ENCODE data around the gene TFPT. TPM values are rescaled to one million over a fixed set of nuclear protein-coding genes. Genes with fewer than 3 reads are reported as not detected.

The TFPT gene
- total RNA-seq, 4 donors from 2014 or later: 10.8 to 26.6 (median 19.8) TPM

GRCh38 chr19:54156490-54156889 lies 41.0 kb upstream of the TFPT start:
- H3K27me3 ChIP-seq: no peaks in the 10 kb centered on the region
- TF ChIP-seq EP300 (IDR thresholded peaks at IDR 0.05) (no peak), POLR2A (IDR thresholded peaks at IDR 0.05; ENCODE audit: low read depth) (no peak)
- TF ChIP-seq, protein P1, sequence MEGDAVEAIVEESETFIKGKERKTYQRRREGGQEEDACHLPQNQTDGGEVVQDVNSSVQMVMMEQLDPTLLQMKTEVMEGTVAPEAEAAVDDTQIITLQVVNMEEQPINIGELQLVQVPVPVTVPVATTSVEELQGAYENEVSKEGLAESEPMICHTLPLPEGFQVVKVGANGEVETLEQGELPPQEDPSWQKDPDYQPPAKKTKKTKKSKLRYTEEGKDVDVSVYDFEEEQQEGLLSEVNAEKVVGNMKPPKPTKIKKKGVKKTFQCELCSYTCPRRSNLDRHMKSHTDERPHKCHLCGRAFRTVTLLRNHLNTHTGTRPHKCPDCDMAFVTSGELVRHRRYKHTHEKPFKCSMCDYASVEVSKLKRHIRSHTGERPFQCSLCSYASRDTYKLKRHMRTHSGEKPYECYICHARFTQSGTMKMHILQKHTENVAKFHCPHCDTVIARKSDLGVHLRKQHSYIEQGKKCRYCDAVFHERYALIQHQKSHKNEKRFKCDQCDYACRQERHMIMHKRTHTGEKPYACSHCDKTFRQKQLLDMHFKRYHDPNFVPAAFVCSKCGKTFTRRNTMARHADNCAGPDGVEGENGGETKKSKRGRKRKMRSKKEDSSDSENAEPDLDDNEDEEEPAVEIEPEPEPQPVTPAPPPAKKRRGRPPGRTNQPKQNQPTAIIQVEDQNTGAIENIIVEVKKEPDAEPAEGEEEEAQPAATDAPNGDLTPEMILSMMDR (IDR thresholded peaks at IDR 0.05): no peak
- no peak for DNase-seq (ENCODE audit: extremely low spot score)
- H3K4me1 ChIP-seq: peaks cover 22 to 47% (median 41%) of the 10 kb centered on the region in 4 donors
- 73% methylated on average over 11 of the region's 11 CpGs for WGBS
- H3K4me3 ChIP-seq: no peak overlapping the region
- H3K27ac ChIP-seq (replicated peaks in 1 of 4): no peak overlapping the region
- intact Hi-C loops (cut with DNase I): no loop called here
- H3K36me3 ChIP-seq: peaks cover 66 to 69% (median 68%) of the 10 kb centered on the region in 4 donors
- H3K9me3 ChIP-seq: no peaks in the 10 kb centered on the region

DNA sequence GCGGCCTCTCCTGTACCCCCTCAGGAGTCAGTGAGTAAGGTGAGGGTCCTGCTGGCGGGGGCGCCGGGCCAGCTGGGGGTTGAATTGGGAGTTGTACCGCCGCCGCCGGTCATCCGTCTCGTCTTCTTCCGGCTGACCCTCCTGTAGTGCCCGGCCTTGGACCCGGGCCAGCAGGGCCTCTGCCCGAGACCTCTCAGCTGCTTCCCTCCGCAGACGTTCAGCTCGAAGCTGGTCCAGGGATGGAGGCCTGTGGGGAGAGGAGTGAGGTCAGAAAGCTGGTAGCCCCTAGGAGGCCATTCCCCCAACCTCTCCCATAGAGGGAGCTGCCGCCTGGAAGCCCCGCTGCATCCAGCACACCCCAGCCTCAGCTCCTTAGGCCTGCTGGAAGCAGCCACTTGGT lies 40.2 kb upstream of the TFPT start:
- Histone ChIP-seq H3K4me3 (no peak overlapping the region), H3K9me3 (no peaks in the 10 kb centered on the region), H3K4me1 (peaks cover 17 to 39% (median 33%) of the 10 kb centered on the region in 4 donors), H3K27me3 (no peaks in the 10 kb centered on the region), H3K27ac (replicated peaks in 1 of 4) (no peak overlapping the region), H3K36me3 (peaks cover 68 to 77% (median 76%) of the 10 kb centered on the region in 4 donors)
- TF ChIP-seq, protein P1 (IDR thresholded peaks at IDR 0.05): no peak
- peak in 1 of 2 donors; percentile 19 for TF ChIP-seq POLR2AphosphoS5 (IDR thresholded peaks at IDR 0.05)
- no peak for DNase-seq (ENCODE audit: extremely low spot score)
- 69% methylated on average over 12 of the region's 19 CpGs for WGBS
- intact Hi-C loops (cut with DNase I): no loop called here

GRCh38 chr19:54154603-54155345 lies 39.3 kb upstream of the TFPT start:
- Histone ChIP-seq H3K4me1 (peaks cover 11 to 32% (median 26%) of the 10 kb centered on the region in 4 donors), H3K27ac (replicated peaks in 1 of 4) (no peak overlapping the region), H3K27me3 (no peaks in the 10 kb centered on the region), H3K9me3 (no peaks in the 10 kb centered on the region), H3K4me3 (no peak overlapping the region), H3K36me3 (peaks cover 77 to 86% (median 85%) of the 10 kb centered on the region in 4 donors)
- TF ChIP-seq, protein P1 (IDR thresholded peaks at IDR 0.05): no peak
- TF ChIP-seq POLR2A (IDR thresholded peaks at IDR 0.05; ENCODE audit: low read depth): no peak
- no peak for TF ChIP-seq POLR2AphosphoS5 (IDR thresholded peaks at IDR 0.05)
- TF ChIP-seq EP300 (IDR thresholded peaks at IDR 0.05): no peak
- intact Hi-C loops (cut with DNase I): no loop called here
- 68% methylated on average over 18 of the region's 18 CpGs for WGBS
- DNase-seq (ENCODE audit: extremely low spot score): no peak

GRCh38 chr19:54153731-54154326 lies 38.4 kb upstream of the TFPT start:
- Histone ChIP-seq H3K36me3 (peaks cover 86 to 96% (median 94%) of the 10 kb centered on the region in 4 donors), H3K27ac (replicated peaks in 1 of 4) (peak overlapping the region in 3 of 4 donors; percentile 15 to 45 (median 25)), H3K4me3 (no peak overlapping the region), H3K4me1 (peaks cover 9 to 27% (median 23%) of the 10 kb centered on the region in 4 donors), H3K27me3 (no peaks in the 10 kb centered on the region), H3K9me3 (no peaks in the 10 kb centered on the region)
- DNase-seq (ENCODE audit: extremely low spot score): no peak
- intact Hi-C loops (cut with DNase I): no loop called here
- no peak for TF ChIP-seq POLR2AphosphoS5 (IDR thresholded peaks at IDR 0.05)
- TF ChIP-seq, protein P1 (IDR thresholded peaks at IDR 0.05): no peak
- no peak for TF ChIP-seq POLR2A (IDR thresholded peaks at IDR 0.05; ENCODE audit: low read depth)
- TF ChIP-seq EP300 (IDR thresholded peaks at IDR 0.05): no peak
- WGBS: 70% methylated on average over 8 of the region's 10 CpGs

Measured in esophagus muscularis mucosa (tissue), 4 donors.